ENCODE results near the gene NPEPL1. TPM values are rescaled to one million over a fixed set of nuclear protein-coding genes. Genes with fewer than 3 reads are reported as not detected.

The NPEPL1 gene
- total and polyA plus RNA-seq, 2 donors (not counting 3 experiments of a cell fraction or from before 2014, with no cell fraction given) = 22.5 to 40.8 TPM

- ChIA-PET CTCF (no interaction called here), POLR2A (no interaction called here)
- no peaks in the 10 kb centered on the region for H3K9me3 ChIP-seq (replicated peaks; ENCODE audit: control insufficient read depth, insufficient read depth, low read length)
- no peak overlapping the region for H3K4me3 ChIP-seq (replicated peaks in 1 of 3; ENCODE audit: insufficient read depth in 1 of 3, low read depth in 1 of 3, low read length in 3 of 3)
- H3K27ac ChIP-seq (ENCODE audit: insufficient read depth, low read depth, low read length) = no peak overlapping the region
- H3K9me1 ChIP-seq (replicated peaks; ENCODE audit: control insufficient read depth, extremely low read depth, insufficient read depth, low read length) = no peaks in the 10 kb centered on the region
- FAIRE-seq (no peak), DNase-seq (ENCODE audit: low read depth, low spot score) (no peak)
- BruUV-seq (replicated peaks) = no TSS peak
- no peak overlapping the region for H3K4me2 ChIP-seq (ENCODE audit: insufficient read depth, low read length)
- no peaks in the 10 kb centered on the region for H3K79me2 ChIP-seq (ENCODE audit: control insufficient read depth, insufficient read depth, low read length)
- intact Hi-C loops (cut with micrococcal nuclease) (no loop called here), dilution Hi-C loops (cut with MboI; ENCODE audit: extremely low pct_ligation_motif_present, low sequenced_read_pairs) (no loop called here)
- no peaks in the 10 kb centered on the region for H3K27me3 ChIP-seq (ENCODE audit: control insufficient read depth in 2 of 2, insufficient read depth in 2 of 2, low read length in 2 of 2)
- H4K20me1 ChIP-seq (replicated peaks; ENCODE audit: control insufficient read depth, extremely low read depth, insufficient read depth, low read length) = no peaks in the 10 kb centered on the region
- H3K9ac ChIP-seq (replicated peaks; ENCODE audit: extremely low read depth, insufficient read depth, low read length) = no peak overlapping the region
- peaks cover 0 to 4% of the 10 kb centered on the region in 2 experiments for H3K36me3 ChIP-seq (ENCODE audit: control insufficient read depth in 2 of 2, extremely low read depth in 1 of 2, insufficient read depth in 2 of 2, low read length in 2 of 2)
- no peak for TF ChIP-seq POLR2AphosphoS5 (IDR thresholded peaks at IDR 0.05; ENCODE audit: insufficient read depth, low read depth, low read length)
- no peak for TF ChIP-seq JUN (IDR thresholded peaks at IDR 0.05; ENCODE audit: borderline replicate concordance, insufficient read depth, insufficient read length, low read depth)
- no peak for TF ChIP-seq EZH2 (IDR thresholded peaks at IDR 0.05; ENCODE audit: borderline replicate concordance, low read depth, low read length, severe bottlenecking)
- TF ChIP-seq CTCF (IDR thresholded peaks at IDR 0.05; ENCODE audit: extremely low read depth in 1 of 2, insufficient read depth in 1 of 2, low read depth in 1 of 2, low read length in 2 of 2) = no peak
- no peak for TF ChIP-seq POLR2A (IDR thresholded peaks at IDR 0.05; ENCODE audit: low read depth, low read length)
- TF ChIP-seq GATA2 (IDR thresholded peaks at IDR 0.05; ENCODE audit: insufficient read depth, insufficient read length, low read depth, low read length) = no peak
- TF ChIP-seq MYC (IDR thresholded peaks at IDR 0.05; ENCODE audit: low read depth, low read length) = no peak
- no peak for TF ChIP-seq FOS (IDR thresholded peaks at IDR 0.05; ENCODE audit: borderline replicate concordance, insufficient read depth, low read length)
- no peak for TF ChIP-seq MAX (IDR thresholded peaks at IDR 0.05; ENCODE audit: insufficient read depth, insufficient read length)
- no peak overlapping the region for H2AFZ ChIP-seq (ENCODE audit: low read depth, low read length)
- no peaks in the 10 kb centered on the region for H3K4me1 ChIP-seq (ENCODE audit: control insufficient read depth, extremely low read depth, insufficient read depth, low read length)
These were observed 15.8 kb downstream of the NPEPL1 start for GRCh38 chr20:58708246-58708931.

Data from endothelial cell of umbilical vein (primary cell).